ENCODE data around the gene RPUSD3.

GRCh38 chr3:9806137-9806536 lies 37.7 kb downstream of the RPUSD3 start:
- TF ChIP-seq CTCF (IDR thresholded peaks at IDR 0.05), result no peak
- TF ChIP-seq POLR2A (IDR thresholded peaks at IDR 0.05), result no peak

Measured in thyroid gland (tissue), 4 donors.